Left lung (tissue), 10 donors: ENCODE measurements around the gene HNRNPF. TPM values are rescaled to one million over a fixed set of nuclear protein-coding genes. Genes with fewer than 3 reads are reported as not detected.
A peak's percentile ranks its signal among the peaks of the same experiment; 100 is the strongest.
"Not testable (repeated sequence)": the region's sequence is repeated elsewhere in the genome, so short reads cannot be mapped to it uniquely, and the experiment has no call there.

Source experiments
- ATAC-seq: fragments of 200-7000 bp; cut with Tn5 transposase; one replicate; pipeline ENCODE4 v1.9.1; 2020; ENCODE audit warnings: moderate library complexity
- DNase-seq, 4 donors: peaks; one replicate each; pipeline ENCODE4 v3.0.0-alpha.2; 2013 to 2020
- H3K27ac ChIP-seq, 2 donors: fragments of 200-600 bp; sonication (generic) in 1 of 2; one replicate each; pipeline versions ENCODE4 v1.5.0 to v1.8.0; 2020 to 2021
- H3K27me3 ChIP-seq, 2 donors: fragments of 200-600 bp; sonication (generic) in 1 of 2; one replicate each; pipeline versions ENCODE4 v1.5.0 to v1.8.0; 2020 to 2021
- H3K36me3 ChIP-seq, 2 donors: fragments of 200-600 bp; sonication (generic) in 1 of 2; one replicate each; pipeline versions ENCODE4 v1.5.0 to v1.8.0; 2020 to 2021
- H3K4me1 ChIP-seq, 2 donors: fragments of 200-600 bp; one replicate each; pipeline ENCODE4 v1.8.0; 2021
- H3K4me3 ChIP-seq, 2 donors: fragments of 200-600 bp; sonication (generic) in 1 of 2; one replicate each; pipeline versions ENCODE4 v1.5.0 to v1.8.0; 2020 to 2021; ENCODE audit warnings: mild to moderate bottlenecking in 1 of 2
- H3K9me3 ChIP-seq, 2 donors: fragments of 200-600 bp; sonication (generic) in 1 of 2; one replicate each; pipeline versions ENCODE4 v1.5.0 to v1.8.0; 2020 to 2021
- intact Hi-C, 2 donors: fragments of 100-400 bp; cut with DNase I; formaldehyde crosslinking; loops; one replicate each; pipeline versions ENCODE4 v1.11.2 to v1.14.2; 2022
- polyA plus RNA-seq, 6 donors: library from polyadenylated mRNA; unstranded; fragments of 120-200 nt; gene quantifications; one replicate each; pipeline ENCODE4 v1.2.1, GENCODE V29; 2013; ENCODE audit not compliant: insufficient read length in 6 of 6
- total RNA-seq, 2 donors: library from RNA; stranded (reverse); fragmentation: NEBNext Ultra II Directional; extraction: Animal tissue kit (Norgen Biotek cat#: 25700); gene quantifications; one replicate each; pipeline ENCODE4 v1.2.1, GENCODE V29; 2021
- TF ChIP-seq, protein P1 (sequence below), 2 donors: fragments of 200-600 bp; sonication (generic) in 1 of 2; IDR thresholded peaks; one replicate each; pipeline versions ENCODE4 v1.5.0 to v1.8.0; 2021; ENCODE audit warnings: antibody characterized with exemption in 2 of 2
- donor health status: DM: no; HTN: yes; CAD: no.
- donor health status: DM: no; HTN: no; CAD: no.

Gene HNRNPF
- total and polyA plus RNA-seq, 8 donors = 161 to 230 (median 175) TPM

DNA sequence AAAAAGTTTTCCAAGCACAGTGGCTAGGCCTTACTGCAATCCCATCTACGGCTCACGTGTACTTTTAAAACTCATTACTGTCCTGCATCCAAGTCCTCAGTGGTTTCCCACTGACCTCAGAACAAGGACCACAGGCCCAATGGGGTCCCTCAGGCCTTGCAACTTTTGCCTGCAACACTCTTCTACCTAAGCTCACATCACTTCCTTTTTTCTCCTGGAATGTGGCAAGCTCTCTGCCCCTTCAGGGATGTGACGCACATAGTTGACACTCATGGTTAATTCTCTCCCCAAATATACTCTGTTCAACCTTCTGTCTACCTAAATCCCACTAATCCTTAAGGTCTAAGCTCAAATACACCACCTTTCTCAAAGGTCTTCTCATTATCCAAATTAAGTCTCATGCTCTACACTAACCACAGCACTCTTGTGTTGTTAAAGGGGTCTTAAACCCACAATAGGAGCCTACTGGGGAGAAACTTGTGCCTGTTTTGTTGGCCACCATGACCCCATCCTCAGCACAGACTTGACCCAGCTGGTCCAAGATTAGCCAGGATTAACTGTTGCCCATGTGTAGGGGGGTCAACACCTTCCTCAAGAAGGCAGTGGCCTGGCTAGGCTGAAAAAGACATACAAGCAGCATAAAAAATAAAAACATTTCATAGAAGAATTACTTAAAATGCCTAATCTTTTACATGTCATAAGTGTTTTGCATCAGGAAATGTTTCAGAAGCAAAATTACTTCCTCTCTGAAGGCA is 15.2 kb downstream of the HNRNPF start:
- TF ChIP-seq, protein P1, sequence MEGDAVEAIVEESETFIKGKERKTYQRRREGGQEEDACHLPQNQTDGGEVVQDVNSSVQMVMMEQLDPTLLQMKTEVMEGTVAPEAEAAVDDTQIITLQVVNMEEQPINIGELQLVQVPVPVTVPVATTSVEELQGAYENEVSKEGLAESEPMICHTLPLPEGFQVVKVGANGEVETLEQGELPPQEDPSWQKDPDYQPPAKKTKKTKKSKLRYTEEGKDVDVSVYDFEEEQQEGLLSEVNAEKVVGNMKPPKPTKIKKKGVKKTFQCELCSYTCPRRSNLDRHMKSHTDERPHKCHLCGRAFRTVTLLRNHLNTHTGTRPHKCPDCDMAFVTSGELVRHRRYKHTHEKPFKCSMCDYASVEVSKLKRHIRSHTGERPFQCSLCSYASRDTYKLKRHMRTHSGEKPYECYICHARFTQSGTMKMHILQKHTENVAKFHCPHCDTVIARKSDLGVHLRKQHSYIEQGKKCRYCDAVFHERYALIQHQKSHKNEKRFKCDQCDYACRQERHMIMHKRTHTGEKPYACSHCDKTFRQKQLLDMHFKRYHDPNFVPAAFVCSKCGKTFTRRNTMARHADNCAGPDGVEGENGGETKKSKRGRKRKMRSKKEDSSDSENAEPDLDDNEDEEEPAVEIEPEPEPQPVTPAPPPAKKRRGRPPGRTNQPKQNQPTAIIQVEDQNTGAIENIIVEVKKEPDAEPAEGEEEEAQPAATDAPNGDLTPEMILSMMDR (IDR thresholded peaks at IDR 0.05) = no peak
- no peaks in the 10 kb centered on the region for H3K27me3 ChIP-seq
- DNase-seq (peak in 1 of 4 donors; percentile 25), ATAC-seq (no peak)
- peaks cover 0 to 60% of the 10 kb centered on the region in 2 donors for H3K36me3 ChIP-seq
- peaks cover 17 to 61% of the 10 kb centered on the region in 2 donors for H3K4me1 ChIP-seq
- H3K9me3 ChIP-seq = no peaks in the 10 kb centered on the region
- H3K4me3 ChIP-seq = no peak overlapping the region
- H3K27ac ChIP-seq = peak overlapping the region; percentile 29 to 74
- intact Hi-C loops = no loop called here

DNA sequence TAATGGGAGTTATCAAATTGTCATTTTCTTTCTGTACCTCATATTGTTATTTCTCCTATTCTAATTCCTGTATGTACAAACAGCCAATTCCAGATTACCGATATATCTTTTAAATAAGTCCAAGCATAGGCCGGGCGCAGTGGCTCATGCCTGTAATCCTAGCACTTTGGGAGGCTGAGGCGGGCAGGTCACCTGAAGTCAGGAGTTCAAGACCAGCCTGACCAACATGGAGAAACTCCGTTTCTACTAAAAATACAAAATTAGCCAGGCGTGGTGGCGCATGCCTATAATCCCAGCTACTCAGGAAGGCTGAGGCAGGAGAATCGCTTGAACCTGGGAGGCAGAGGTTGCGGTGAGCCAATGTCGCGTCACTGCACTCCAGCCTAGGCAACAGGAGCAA is 15.8 kb downstream of the HNRNPF start:
- ATAC-seq, intact Hi-C loops: not testable (repeated sequence)
- peaks cover 0 to 66% of the 10 kb centered on the region in 2 donors for H3K36me3 ChIP-seq

GRCh38 chr10:43392748-43393147 is 16.2 kb downstream of the HNRNPF start:
- TF ChIP-seq, protein P1 (IDR thresholded peaks at IDR 0.05) = no peak
- no peak overlapping the region for H3K4me3 ChIP-seq
- no peak for ATAC-seq
- H3K9me3 ChIP-seq = no peaks in the 10 kb centered on the region
- no peaks in the 10 kb centered on the region for H3K27me3 ChIP-seq
- intact Hi-C loops = no loop called here
- peak in 1 of 4 donors; percentile 8 for DNase-seq
- H3K27ac ChIP-seq = no peak overlapping the region
- peaks cover 0 to 71% of the 10 kb centered on the region in 2 donors for H3K36me3 ChIP-seq
- peaks cover 7 to 50% of the 10 kb centered on the region in 2 donors for H3K4me1 ChIP-seq

More for the DNA sequence above, 15.8 kb downstream of the HNRNPF start:
- not testable (repeated sequence) for H3K9me3 ChIP-seq, H3K4me3 ChIP-seq, H3K27me3 ChIP-seq
- H3K4me1 ChIP-seq = peaks cover 11 to 55% of the 10 kb centered on the region in 2 donors
- DNase-seq = peak in 1 of 4 donors; percentile 2
- H3K27ac ChIP-seq = peak overlapping the region in 1 of 2 donors; percentile 74

- H3K4me3 ChIP-seq = no peak overlapping the region
- no peak for ATAC-seq
- no peak for DNase-seq
- H3K4me1 ChIP-seq = peaks cover 7 to 46% of the 10 kb centered on the region in 2 donors
- H3K27ac ChIP-seq = no peak overlapping the region
- intact Hi-C loops = no loop called here
- no peaks in the 10 kb centered on the region for H3K27me3 ChIP-seq
- no peaks in the 10 kb centered on the region for H3K9me3 ChIP-seq
- TF ChIP-seq, protein P1 (IDR thresholded peaks at IDR 0.05) = no peak
- H3K36me3 ChIP-seq = peaks cover 8 to 83% of the 10 kb centered on the region in 2 donors
Measured at GRCh38 chr10:43391496-43391895, 17.5 kb downstream of the HNRNPF start.

GRCh38 chr10:43390759-43391158 is 18.2 kb downstream of the HNRNPF start:
- intact Hi-C loops = no loop called here
- Histone ChIP-seq H3K27me3 (no peaks in the 10 kb centered on the region), H3K9me3 (no peaks in the 10 kb centered on the region), H3K27ac (no peak overlapping the region), H3K36me3 (peaks cover 11 to 90% of the 10 kb centered on the region in 2 donors), H3K4me3 (no peak overlapping the region), H3K4me1 (peaks cover 5 to 40% of the 10 kb centered on the region in 2 donors)
- ATAC-seq (peak; percentile 48), DNase-seq (peak in 2 of 4 donors; percentile 22 to 43)
- TF ChIP-seq, protein P1 (IDR thresholded peaks at IDR 0.05) = peak in 1 of 2 donors; percentile 22
